Spinal cord (tissue), 10 donors: Measurements from ENCODE around the gene RPS14. TPM values are rescaled to one million over a fixed set of nuclear protein-coding genes. Genes with fewer than 3 reads are reported as not detected.
A peak's percentile ranks its signal among the peaks of the same experiment; 100 is the strongest.

ENCODE experiments used
- DNase-seq, 6 donors: peaks; one replicate each; pipeline versions ENCODE4 v3.0.0 to v3.0.0-alpha.2; 2013 to 2015; ENCODE audit warnings: low spot score in 6 of 6, low read depth in 4 of 6
- H3K27ac ChIP-seq: one replicate; pipeline ENCODE4 v1.5.1; 2013; ENCODE audit warnings: low read depth, low read length, control low read depth
- H3K27me3 ChIP-seq: one replicate; pipeline ENCODE4 v1.6.1; 2013; ENCODE audit warnings: low read length; ENCODE audit not compliant: control insufficient read depth, insufficient read depth
- H3K36me3 ChIP-seq: one replicate; pipeline ENCODE4 v1.6.1; 2013; ENCODE audit warnings: low read length; ENCODE audit not compliant: control insufficient read depth, insufficient read depth
- H3K4me1 ChIP-seq: one replicate; pipeline ENCODE4 v1.6.1; 2013; ENCODE audit warnings: low read length; ENCODE audit not compliant: control insufficient read depth, insufficient read depth
- H3K4me3 ChIP-seq: one replicate; pipeline ENCODE4 v1.5.1; 2013; ENCODE audit warnings: low read depth, low read length, control low read depth
- H3K9me3 ChIP-seq: one replicate; pipeline ENCODE4 v1.6.1; 2013; ENCODE audit warnings: low read length; ENCODE audit not compliant: control insufficient read depth, insufficient read depth
- WGBS: methylation state at CpG from one replicate; pipeline ENCODE4 v1.1.5; 2013; ENCODE audit warnings: missing lambda C conversion rate; ENCODE audit not compliant: insufficient coverage; 5-methylcytosine and 5-hydroxymethylcytosine counted together
- polyA plus RNA-seq, 2 donors: library from polyadenylated mRNA; unstranded; fragments of 120-200 nt; gene quantifications; one replicate each; pipeline ENCODE4 v1.2.1, GENCODE V29; 2013; ENCODE audit not compliant: insufficient read length in 2 of 2
- total RNA-seq, 2 donors: library from RNA; depleted of rRNA in 1 of 2; stranded (reverse); fragments of 120-200 nt in 1 of 2; fragments of >200 nt in 1 of 2; gene quantifications; one replicate each; pipeline versions ENCODE4 v1.2.3 to v1.2.4, GENCODE V29; 2013 to 2014
- donor health status: healthy.

The RPS14 gene
- total and polyA plus RNA-seq, 4 donors = 1,016 to 2,810 (median 1,177) TPM

DNA sequence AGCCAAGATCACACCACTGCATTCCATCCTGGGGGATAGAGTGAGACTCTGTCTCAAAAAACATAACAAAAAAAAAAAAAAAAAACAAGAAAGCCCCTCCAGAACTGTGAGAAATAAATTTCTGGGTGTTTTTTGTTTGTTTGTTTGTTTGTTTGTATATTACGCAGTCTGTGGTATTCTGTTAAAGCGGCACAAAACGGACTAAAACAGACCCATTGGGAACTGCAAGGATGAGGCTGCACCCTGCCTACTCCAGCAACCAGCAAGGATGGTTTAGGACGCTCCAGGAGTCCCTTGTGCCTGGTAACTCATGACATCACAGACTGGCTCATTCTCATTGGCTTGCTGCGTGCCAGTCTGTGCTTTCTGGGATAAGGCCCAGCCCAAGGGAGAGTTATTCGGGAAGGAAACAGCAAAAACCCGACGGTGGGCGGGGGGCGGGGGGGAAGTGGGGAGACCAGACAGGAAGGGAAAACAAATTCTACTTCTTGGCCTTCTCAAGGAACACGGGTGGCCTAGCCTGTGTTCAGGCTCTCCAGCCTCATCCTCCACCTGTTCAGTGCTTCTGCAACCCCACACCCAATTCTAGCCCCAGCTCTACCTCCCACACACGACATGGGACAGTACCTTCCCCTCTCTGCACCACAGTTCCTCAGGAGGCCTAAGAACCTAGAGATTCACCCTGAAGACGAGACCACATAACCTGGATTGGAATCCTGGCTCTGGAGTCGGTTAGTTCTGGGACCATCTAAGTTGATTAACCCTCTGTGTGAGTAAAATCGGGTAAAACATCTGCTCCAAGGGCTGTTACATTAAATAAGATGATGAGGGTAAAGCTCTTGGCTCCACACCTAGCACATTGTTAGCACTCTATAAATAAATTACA lies 39.7 kb downstream of the RPS14 start:
- WGBS = 15% methylated on average over 12 of the region's 15 CpGs
- peak overlapping the region; percentile 70 for H3K27ac ChIP-seq
- no peaks in the 10 kb centered on the region for H3K27me3 ChIP-seq
- H3K36me3 ChIP-seq = peaks cover 2% of the 10 kb centered on the region
- H3K9me3 ChIP-seq = no peaks in the 10 kb centered on the region
- H3K4me3 ChIP-seq = no peak overlapping the region
- DNase-seq = peak; percentile 74 to 97 (median 88)
- peaks cover 13% of the 10 kb centered on the region for H3K4me1 ChIP-seq

DNA sequence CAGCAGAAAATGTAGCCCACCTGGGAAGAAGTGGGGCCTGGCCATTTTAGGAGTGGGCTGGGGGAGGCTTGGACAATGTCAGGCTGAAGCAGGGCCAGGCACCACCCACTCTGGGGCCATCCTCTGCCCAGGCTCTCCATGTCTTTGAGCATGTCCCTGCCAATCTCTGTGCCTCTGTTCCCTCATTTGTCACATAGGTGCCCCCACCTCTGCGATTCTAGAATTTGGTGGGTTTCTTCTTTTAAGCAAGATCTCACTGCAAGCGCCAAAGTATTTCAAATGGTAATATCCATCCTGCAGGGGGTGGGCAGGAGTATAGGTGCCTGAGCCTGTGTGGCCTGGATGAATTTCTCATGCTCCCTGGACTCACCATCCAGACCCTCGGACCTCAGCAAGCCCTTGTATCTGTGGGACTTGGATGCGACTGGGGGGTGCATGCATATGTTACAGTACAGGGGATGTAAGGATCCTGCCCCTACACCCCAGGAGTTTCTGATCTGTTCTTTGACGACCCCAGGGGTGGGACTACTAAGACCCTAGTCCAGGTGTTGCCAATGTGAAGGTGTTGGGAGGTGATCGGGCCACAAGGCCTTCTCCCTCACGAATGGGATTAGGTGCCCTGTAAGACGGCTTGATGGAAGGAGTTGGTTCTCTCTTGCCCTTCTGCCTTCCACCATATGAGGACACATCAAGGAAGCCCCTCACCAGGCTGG lies 41.2 kb downstream of the RPS14 start:
- Histone ChIP-seq H3K27me3 (no peaks in the 10 kb centered on the region), H3K36me3 (peaks cover 10% of the 10 kb centered on the region), H3K4me1 (peaks cover 13% of the 10 kb centered on the region), H3K4me3 (no peak overlapping the region), H3K9me3 (no peaks in the 10 kb centered on the region), H3K27ac (no peak overlapping the region)
- WGBS = 92% methylated on average over 4 of the region's 8 CpGs
- no peak for DNase-seq

DNA sequence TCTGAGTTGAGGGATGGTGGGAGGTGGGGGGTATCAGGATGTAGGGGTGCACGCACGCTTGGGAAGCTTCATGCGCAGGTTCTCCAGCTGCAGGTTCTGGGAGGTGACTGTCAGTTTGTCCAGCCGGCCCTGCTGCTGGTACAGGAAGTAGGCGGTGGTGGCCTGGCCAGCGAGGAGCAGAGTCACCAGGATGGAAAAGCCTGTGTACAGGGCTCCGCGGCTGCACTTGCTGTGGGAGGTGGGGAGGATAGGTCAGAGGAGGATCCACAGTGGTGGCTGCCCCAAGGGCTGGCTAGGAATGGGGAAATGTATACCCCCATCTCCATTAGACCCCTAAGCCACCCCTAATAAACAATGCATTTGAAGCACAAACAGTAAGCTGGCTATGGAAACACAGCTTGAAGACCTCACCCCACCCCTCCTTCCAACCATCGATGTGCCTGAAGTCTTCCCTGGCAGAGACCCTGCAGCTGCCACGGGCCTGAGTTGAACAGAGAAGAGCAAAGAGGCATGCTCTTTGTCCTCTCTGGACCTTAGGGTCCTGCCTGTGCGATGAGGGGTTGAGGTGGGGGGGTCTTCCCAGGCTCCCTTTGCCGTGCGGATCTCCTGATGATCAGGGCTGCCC lies 42.3 kb downstream of the RPS14 start:
- Histone ChIP-seq H3K4me1 (peaks cover 4% of the 10 kb centered on the region), H3K4me3 (no peak overlapping the region), H3K36me3 (peaks cover 19% of the 10 kb centered on the region), H3K9me3 (no peaks in the 10 kb centered on the region), H3K27ac (no peak overlapping the region), H3K27me3 (no peaks in the 10 kb centered on the region)
- WGBS = 74% methylated on average over 9 of the region's 13 CpGs
- no peak for DNase-seq

DNA sequence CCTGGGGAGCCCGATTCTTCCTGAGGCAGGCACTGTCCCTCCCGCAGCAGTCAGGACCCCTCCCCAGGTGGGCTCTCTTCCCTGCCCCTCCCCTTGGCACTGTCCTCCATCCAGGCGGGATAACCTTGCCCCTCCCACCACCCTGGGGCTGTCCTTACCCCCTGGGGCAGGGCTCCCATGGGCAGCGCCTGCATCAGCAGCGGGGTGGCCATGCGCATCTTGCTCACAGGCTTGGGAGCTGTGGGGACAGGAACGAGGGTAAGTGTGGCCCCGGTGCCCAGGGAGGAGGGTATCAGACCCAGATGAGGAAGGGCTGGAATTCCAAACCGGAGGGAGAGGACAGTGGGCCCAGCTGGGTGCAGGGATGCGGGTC lies 42.8 kb downstream of the RPS14 start:
- Histone ChIP-seq H3K4me3 (no peak overlapping the region), H3K27ac (no peak overlapping the region), H3K27me3 (no peaks in the 10 kb centered on the region), H3K36me3 (peaks cover 19% of the 10 kb centered on the region), H3K9me3 (no peaks in the 10 kb centered on the region), H3K4me1 (peaks cover 4% of the 10 kb centered on the region)
- no peak for DNase-seq
- WGBS = 76% methylated on average over 10 of the region's 10 CpGs

DNA sequence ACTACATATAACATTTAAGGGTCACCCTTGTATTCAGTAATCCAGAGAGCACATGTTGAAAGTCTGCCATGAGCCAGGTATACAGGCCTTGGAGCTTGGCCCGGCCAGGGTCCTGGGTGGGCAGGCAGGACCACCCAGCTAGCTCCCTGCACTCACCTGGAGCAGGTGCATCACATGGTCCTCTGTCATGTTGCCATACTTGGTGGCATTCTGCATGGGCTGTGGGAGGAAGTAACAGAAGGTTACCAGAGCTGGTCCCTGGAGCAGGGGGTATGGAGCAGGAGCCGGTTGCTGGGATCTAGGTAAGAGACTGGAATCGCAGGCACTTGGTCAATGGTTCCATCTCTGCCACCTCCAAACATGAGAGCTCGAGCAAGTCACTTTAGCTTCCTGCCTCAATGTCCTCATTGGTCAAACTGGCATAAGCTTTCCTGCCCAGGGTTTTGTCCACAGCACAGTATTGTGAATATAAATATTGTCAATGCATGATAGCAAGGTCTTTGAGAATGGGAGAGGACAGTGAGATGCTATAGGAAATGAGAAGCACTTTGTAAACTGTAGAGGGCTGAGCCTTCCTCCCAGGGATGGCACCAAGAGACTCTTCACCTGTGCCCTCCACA lies 43.3 kb downstream of the RPS14 start:
- 100% methylated on average over 1 of the region's 4 CpGs for WGBS
- H3K36me3 ChIP-seq = peaks cover 21% of the 10 kb centered on the region

DNA sequence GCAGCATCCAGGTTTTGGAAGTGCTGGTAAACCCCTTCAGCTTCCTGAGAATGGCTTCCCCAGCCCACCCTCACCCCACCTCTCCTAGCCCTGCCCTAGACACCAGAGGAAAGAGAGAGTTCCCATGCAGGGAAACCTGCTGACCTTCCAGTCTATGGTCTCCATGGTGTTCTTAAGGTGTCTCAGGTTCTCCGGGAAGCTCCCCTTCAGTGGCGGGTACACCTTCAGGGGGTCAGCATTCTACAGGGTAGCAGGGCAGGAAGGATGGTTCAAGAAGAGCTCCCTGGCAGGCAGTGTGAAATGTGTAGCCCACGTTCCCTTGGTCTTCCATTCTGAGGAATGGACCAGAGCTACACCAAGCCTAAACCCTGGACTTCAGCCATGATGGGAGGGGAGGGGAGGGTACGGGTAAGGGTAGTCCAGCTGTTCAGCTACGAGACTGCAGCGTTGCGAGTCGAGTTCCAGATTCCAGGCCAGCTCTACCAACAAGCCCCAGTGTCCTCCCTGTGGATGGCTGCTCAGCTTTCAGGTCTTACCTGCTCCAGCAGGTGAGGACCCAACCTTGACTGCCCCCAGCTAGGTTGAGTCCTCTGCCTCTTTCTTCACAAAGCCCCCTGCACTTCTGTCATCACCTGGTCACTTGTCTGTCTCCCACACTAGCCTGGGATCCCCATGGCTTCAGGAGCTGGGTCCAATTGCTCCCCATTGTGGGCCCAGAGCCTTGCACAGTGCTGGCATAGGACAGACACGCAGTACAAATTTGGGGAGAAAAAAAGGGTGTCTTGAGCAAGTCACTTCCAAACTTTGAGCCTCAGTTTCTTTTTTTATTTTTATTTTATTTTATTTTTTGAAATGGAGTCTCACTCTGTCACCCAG lies 44.4 kb downstream of the RPS14 start:
- Histone ChIP-seq H3K9me3 (no peaks in the 10 kb centered on the region), H3K4me3 (no peak overlapping the region), H3K4me1 (peaks cover 8% of the 10 kb centered on the region), H3K27me3 (no peaks in the 10 kb centered on the region), H3K36me3 (peaks cover 29% of the 10 kb centered on the region), H3K27ac (no peak overlapping the region)
- no peak for DNase-seq
- WGBS = 86% methylated on average over 8 of the region's 9 CpGs

More for the DNA sequence above, 43.3 kb downstream of the RPS14 start:
- Histone ChIP-seq H3K4me1 (peaks cover 4% of the 10 kb centered on the region), H3K4me3 (no peak overlapping the region), H3K27me3 (no peaks in the 10 kb centered on the region), H3K27ac (no peak overlapping the region), H3K9me3 (no peaks in the 10 kb centered on the region)
- no peak for DNase-seq

DNA sequence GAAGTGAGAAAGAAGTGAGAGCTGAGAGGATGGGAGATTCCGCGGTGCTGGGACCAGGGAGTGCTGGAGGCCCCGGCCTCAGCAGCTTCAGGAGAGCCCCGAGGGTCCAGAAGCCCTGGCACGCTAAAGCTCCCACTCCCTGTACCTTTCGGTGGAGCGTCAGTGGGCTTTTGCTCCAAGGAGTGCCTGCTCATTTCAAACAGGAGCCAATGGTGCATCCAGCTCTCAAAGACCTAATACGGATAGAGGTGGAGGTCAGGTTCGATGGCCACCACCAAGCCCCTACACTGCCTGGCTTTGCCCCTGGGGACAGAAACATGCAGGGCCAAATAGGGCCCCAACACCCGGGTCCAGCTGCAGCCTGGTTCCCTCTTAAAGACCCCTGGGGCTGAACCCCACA lies 45.0 kb downstream of the RPS14 start:
- Histone ChIP-seq H3K4me3 (no peak overlapping the region), H3K9me3 (no peaks in the 10 kb centered on the region), H3K36me3 (peaks cover 36% of the 10 kb centered on the region), H3K27me3 (no peaks in the 10 kb centered on the region), H3K27ac (no peak overlapping the region), H3K4me1 (peaks cover 3% of the 10 kb centered on the region)
- WGBS = 90% methylated on average over 10 of the region's 10 CpGs
- DNase-seq = no peak

DNA sequence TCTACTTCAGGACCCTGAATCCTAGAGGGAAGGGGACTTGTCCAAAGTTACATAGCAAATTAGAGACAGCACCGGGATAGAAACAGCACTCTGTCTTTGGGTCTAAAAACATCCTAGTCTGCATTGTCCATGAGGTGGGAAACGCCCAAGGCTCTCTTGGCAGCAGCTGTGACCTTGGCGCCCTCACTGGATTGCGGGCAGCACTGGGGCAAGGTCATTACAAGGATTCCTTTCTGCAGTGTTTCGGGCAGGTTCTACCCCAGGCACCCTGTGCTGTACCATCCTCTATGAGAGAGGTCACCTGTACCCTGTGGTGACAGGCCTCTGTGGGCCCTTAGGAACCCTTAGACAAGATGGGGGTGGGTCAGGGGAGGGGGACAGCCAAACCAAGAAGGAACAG lies 45.4 kb downstream of the RPS14 start:
- Histone ChIP-seq H3K36me3 (peaks cover 40% of the 10 kb centered on the region), H3K27me3 (no peaks in the 10 kb centered on the region), H3K9me3 (no peaks in the 10 kb centered on the region), H3K27ac (no peak overlapping the region), H3K4me3 (no peak overlapping the region), H3K4me1 (peaks cover 3% of the 10 kb centered on the region)
- 94% methylated on average over 5 of the region's 5 CpGs for WGBS
- no peak for DNase-seq

DNA sequence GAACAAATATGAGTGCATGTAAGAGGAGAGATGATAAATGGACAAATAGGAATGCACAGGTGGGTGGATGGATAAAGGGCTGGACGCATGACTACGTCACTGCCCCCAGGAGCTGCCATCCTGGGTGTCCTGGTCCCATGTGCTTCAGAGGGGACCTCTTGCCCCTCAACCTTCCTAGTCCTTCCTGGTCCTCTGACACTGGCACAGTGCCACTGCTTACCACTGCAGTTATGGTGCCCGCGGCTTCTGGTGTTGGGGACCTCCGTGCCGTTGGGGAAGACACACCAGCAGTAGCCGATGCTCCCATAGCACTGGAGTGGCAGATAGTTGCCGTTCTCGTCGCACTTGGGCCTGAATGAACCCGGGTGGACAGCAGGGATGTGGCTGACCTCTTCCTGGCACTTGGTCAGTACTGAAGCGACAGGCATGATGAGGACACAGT lies 46.6 kb downstream of the RPS14 start:
- H3K27me3 ChIP-seq = no peaks in the 10 kb centered on the region
- H3K9me3 ChIP-seq = no peaks in the 10 kb centered on the region
- peaks cover 3% of the 10 kb centered on the region for H3K4me1 ChIP-seq
- DNase-seq = no peak
- 98% methylated on average over 12 of the region's 12 CpGs for WGBS
- no peak overlapping the region for H3K4me3 ChIP-seq
- no peak overlapping the region for H3K27ac ChIP-seq
- peaks cover 52% of the 10 kb centered on the region for H3K36me3 ChIP-seq
